Erythroblast (primary cell): Measurements from ENCODE around the gene OR2T27.
"Not testable (repeated sequence)": the region's sequence is repeated elsewhere in the genome, so short reads cannot be mapped to it uniquely, and the experiment has no call there.

ENCODE experiments used
- DNase-seq, 2 experiments: peaks; one replicate each; lab custom pipeline; 2025; lab: John Stamatoyannopoulos, UW
- GATA1 ChIP-seq: IDR thresholded peaks from 2 replicates; pipeline ENCODE4 v1.6.1; 2011; ENCODE audit warnings: low read depth, mild to moderate bottlenecking, control low read depth, low read length, moderate library complexity
- POLR2A ChIP-seq: IDR thresholded peaks from 2 replicates; pipeline ENCODE4 v1.6.1; 2011; ENCODE audit warnings: mild to moderate bottlenecking, low read length

The OR2T27 gene

DNA sequence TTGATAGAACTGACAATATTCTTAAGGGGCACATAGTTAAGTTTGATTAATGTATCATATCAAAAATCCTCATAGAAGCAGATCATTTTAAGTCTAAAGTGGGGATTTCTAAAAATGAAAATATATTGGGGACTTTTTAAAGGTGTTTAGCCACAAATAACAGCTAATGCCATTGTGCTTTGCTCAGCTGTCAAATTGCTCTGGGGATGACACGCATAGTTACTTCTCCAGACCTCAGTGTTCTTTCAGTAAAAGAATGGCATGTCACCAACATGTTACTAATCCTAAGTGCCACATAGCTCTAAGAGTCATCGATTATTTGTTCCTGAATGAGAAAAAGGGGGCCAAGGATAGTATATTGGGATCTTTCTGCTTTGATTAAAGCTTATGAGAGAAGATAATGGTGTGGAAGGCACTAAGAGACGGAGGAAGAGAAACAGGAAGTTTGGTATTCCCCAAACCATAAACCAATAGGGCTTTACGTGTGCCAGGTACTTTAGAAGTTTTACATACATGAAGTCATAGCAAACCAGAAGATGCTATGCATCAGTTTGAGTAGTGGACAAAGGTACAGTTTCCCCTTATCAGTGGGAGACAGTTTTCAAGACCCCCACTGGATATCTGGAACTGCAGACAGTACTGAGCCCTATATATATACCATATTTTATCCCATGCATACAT lies 12.2 kb downstream of the OR2T27 start:
- not testable (repeated sequence) for DNase-seq

DNA sequence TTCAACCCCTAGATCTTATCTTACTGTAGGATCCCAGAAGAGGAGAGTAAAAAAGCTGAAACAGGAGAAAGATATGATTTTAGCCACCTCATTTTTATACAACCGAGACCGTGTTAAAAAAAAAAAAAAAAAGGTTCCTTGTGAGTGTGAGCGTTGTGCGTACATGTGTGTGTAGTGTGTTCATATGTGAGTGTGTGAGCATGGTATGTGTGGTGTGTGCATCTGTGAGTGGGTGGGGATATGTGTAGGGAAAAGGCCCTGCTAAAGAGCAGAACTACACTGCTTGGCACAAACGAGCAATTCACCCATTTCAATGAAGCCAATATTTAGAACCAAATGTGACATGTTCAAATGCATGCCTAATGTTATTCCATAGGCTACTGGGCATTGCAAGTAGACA lies 13.7 kb downstream of the OR2T27 start:
- not testable (repeated sequence) for DNase-seq

DNA sequence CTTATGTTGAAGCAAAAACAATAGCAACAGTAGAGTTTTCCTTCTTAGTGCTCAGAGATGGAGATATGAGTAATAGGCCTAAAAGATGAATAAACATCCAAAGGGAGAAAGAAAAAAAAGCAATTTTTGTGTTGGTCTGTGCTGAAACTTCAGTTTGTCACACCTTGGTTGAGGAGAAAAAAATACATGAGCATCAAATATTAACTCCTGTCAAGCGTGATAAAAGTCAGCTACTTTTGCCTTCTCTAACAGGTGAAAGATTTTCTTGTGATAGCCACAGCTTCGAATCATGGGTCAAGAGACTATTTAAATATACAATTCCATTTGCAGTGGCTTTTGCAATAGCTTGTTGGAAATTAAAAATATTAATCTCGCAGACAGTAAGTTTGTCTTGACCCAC lies 14.4 kb downstream of the OR2T27 start:
- DNase-seq = not testable (repeated sequence)

DNA sequence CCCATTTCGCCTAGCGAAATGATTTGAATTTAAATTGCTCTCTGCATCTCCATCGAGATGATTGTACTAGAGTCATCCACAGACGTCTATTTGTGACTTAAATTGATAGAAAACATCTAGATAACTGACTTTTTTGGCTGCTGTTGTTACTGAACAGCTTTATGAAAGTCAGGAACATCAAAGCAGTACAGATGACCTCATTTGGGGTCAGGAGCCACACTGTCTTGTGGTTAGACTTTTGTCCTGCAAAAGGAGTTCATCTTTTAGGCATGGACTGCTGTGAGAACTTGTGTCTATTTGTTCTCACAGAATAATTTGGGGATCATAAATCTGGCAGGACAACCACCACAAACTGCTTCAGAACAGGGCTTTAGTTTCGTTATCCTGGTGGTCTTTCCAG lies 15.7 kb downstream of the OR2T27 start:
- DNase-seq = not testable (repeated sequence)

DNA sequence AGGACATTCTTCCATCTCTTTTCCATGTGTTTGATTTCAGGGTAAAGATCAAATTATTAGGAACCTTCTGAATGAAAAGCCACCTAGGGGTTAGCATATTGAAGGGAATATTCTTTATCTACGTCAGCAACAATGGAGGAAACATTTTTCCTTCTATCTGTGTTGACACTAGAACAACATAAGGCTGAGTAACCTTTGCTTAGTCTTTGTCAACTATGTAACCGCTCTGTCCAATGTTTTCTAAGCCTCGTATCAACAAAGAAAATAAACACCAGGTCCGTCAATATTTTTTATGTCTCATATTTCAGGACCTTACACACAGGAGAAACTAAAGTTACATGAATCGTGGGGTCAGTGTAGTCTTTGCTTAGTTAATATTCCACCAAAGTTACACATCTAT lies 18.7 kb downstream of the OR2T27 start:
- DNase-seq = not testable (repeated sequence)

DNA sequence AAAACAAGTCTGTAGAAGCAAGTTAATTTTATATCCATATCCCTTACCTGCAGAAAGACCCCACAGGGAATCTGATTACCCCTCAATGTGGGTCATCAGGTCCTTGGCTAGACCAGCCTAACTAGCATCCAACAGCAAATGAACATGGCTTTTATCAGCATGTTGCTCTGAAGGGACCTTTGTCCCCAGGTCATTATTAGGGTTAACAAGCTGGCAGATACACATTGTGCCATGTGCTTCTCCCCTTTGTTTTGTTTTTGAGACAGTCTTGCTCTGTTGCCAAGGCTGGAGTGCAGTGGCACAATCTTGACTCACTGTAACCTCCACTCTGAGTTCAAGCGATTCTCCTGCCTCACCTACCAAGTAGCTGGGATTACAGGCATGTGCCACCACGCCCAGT lies 20.3 kb downstream of the OR2T27 start, which contains the start of gene OR2T11:
TSS of gene OR2T11 (minus strand) at position 101 of the 400 bp plus-strand sequence. CDS start 7,963 bp downstream, outside the sequence.
- not testable (repeated sequence) for DNase-seq

DNA sequence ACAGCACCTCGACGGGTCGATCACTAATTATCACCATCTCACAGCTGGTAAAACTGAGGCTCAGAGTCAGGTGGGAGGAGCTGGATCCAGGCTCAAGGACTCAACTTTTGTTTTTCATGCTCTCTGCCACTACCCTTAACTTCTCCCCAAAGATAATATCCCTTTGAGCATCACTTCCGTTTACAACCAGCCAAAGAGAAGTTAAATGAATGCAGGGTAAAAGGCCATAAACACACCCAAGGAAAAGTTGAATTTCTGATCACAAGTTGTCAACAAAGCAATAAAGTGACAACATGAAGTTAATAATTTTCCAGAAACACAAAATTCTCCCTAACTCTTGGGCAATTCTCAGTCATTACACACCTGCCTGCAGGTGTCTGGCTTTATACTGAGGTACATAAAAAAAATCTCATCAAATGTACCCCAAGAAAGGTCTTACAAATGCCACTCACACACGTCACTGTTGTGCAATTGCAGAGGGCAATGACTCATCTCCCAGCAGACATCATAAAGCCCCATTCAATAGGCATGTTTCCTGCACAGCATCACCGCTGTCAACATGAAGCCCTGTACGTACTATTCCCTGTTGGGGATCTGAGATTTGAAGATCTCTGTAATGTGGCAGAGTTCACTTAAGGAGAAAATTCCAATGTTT lies 23.8 kb downstream of the OR2T27 start:
- no peak for DNase-seq
- TF ChIP-seq POLR2A = no peak
- TF ChIP-seq GATA1 = no peak

DNA sequence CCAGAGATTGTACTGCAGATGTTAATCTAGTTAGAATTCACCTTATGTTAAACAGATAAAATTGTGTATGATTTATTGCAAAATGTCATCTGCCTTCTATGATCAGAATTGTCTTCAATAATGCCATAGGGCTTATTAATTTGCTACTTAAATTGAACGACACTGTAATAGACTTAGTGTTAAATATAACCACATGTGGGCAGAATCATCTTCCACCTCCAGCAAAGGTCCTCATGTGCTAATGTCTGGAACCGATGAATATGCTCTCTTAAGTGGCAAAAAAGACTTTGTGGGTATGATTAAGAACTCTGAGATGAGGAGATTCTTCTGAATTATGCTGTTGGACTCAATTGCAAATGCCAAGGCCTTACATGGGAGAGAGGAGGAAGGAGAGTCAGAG lies 24.8 kb downstream of the OR2T27 start:
- no peak for DNase-seq
- TF ChIP-seq GATA1 (no peak), POLR2A (no peak)

DNA sequence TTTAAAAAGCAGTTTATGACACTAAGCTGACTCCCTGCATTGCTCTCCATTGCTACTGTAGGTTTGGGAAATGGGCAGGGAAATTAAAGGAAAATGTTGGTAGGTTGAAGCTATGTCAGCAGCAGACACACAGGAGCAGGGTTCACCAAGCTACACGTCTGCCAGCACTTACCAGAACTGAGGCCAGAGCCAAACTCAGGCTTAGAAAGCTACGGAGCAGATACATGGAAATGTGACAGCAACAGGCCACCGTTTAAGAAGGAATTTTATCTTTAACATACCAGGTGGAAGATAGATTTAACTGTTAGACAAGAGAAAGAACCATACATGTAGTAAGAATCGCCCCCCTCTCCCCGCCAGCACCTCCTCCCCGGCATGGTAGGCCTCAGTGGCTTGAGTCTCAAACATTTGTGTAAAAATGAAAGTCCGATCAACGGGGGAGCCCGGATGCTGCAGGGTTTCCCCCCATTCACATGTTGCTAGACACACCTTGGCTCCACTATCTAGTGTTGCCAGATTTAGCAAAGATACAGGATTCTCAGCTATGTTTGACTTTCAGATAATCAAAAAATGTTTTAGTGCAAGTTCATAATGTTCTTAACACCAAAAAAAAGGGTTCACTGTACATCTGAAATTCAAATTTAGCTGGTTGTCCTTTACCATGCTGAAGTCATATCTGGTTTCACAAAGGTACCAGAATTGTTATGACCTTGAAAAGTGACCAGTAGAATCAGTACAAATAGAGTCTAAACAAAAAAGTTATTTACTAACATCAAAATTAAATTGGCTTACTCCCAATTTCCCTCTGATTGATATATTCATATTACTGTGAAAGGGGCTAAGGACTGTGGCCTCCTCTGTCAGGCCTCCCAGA lies 27.1 kb downstream of the OR2T27 start:
- no peak for DNase-seq
- no peak for TF ChIP-seq GATA1
- TF ChIP-seq POLR2A = no peak

DNA sequence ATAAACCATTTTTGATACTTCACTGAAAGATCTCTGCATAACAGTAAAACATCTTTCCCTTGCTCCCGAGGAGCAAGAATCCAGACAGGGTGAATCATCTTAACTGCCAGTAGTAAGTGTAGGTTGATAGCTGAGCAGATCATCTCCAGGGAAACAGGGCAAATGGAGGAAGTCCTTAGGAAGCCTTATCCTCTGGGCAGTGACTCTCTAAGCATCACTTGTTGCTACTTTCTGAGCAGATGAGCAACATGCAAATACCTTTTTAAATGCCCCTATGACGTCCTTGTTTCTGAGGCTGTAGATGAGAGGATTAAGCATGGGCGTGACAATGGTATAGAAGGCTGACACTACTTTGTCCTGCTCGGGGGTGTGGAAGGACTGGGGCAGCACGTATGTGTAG lies 29.4 kb downstream of the OR2T27 start:
- no peak for DNase-seq
- TF ChIP-seq POLR2A (no peak), GATA1 (no peak)

DNA sequence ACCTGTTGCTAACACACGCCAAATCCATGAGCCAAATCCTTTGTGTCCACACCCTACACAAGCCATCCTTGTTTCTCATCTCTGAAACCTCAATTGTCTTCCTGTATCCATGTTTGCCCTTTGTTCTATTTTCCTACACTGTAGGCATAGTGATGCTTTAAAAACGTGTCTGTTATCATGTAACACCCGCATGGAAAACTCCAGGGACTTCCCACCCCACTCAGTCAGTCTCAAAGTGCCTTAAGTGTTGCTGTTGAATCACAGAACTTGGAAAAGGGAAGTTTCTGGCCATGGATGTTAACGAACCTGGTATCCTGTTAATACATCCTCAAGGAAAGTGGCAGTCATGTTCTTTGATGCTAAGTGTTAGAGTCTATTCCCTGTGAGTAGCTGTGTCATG lies 30.2 kb downstream of the OR2T27 start:
- DNase-seq = no peak
- TF ChIP-seq GATA1 = no peak

DNA sequence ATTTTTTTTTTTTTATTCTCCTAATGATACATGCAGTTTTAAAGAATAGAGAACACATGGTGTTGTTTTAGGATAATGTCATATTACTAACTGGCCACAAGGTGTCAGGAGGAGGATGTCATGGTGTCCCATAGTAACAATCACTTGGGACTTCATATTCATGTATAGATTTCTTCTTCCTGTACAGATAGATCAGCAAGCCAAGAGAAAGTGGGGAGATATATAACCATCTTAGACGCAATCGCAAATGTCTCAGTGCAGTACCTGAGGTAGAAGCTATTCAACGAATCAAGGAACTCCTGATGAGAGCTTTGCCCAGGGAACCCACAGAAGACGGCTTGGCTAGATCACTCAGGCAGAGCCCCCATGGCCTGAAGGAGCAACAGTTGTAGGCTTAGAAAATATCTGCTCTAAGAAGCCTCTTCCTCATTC lies 32.7 kb downstream of the OR2T27 start:
- TF ChIP-seq POLR2A (no peak), GATA1 (no peak)
- peak; percentile 6 to 27 for DNase-seq

DNA sequence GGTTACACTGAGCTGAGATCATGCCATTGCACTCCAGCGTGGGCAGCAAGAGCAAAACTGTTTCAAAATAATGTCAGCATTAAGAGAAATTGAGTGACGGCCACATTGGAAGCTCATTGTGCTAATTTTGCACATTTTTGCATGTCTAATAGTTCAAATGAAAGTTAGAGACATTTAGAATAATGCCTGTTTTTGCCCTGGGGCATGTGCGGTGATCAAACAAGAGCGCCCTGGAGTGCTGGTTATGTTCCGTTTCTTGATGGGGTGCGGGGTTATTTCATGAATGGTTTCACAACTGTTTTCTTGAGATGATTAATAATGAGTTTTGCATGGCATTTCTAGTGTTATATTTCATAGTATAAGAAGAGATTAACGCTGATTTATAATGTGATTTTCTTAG lies 33.6 kb downstream of the OR2T27 start:
- DNase-seq = no peak
- TF ChIP-seq POLR2A = no peak
- TF ChIP-seq GATA1 = no peak

DNA sequence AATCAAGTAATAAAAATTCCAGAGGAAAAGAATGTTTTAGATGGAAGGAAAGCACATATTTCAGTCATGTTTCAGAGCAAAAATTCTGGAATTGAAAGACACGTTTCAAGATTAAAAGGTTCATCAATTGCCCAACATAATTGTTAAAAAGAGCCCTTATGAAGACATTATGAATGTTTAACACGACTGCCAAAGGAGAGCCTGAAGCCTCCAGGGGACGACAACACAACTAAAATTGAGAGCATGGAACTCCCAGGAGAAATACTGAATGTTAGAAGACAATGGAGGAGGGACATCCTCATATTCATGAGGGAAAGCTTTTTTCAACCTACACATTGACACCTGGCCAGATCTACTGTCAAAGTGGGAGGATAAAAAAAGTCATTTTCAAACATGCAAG lies 36.5 kb downstream of the OR2T27 start:
- TF ChIP-seq GATA1 (no peak), POLR2A (no peak)
- DNase-seq = peak; percentile 14 to 57

DNA sequence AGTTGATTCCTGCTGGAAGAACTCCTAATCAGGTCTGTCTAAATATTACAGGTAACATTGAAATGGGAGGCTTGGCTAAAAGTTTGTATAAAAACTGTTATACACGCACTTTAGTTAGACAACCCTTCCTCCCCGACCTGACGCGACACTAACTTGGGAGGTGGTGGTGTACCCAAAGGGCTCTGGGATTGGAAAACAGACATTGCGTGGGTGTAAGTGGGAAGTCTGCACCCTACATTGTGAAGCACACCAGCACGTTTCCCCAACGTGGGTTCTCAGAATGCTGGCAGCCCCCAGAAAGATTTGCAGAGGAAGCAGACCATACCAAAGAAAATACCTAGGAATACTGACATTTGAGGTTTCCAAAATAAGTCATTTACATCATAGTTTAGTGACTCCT lies 37.2 kb downstream of the OR2T27 start:
- DNase-seq = no peak
- TF ChIP-seq GATA1 (no peak), POLR2A (no peak)
